Caco-2 (cell line): ENCODE measurements around the gene ALG5. TPM values are rescaled to one million over a fixed set of nuclear protein-coding genes. Genes with fewer than 3 reads are reported as not detected.

Experiments used
- BruUV-seq: library from RNA; stranded (reverse); fragments of 400-500 nt; replicated peaks from 2 replicates; lab custom pipeline; 2021; lab: Mats Ljungman, UMichigan
- CTCF ChIA-PET: fragments of 300-600 bp; sonication (Branson Sonifier 250); formaldehyde crosslinking; loops from one replicate; lab custom pipeline; 2022; ENCODE audit warnings: antibody characterized with exemption; lab: Charles Lee
- POLR2A ChIA-PET: fragments of 300-600 bp; sonication (Branson Sonifier 250); formaldehyde crosslinking; loops from one replicate; lab custom pipeline; 2022; ENCODE audit warnings: antibody characterized with exemption; lab: Charles Lee
- DNase-seq, 2 experiments: peaks; one replicate each; pipeline versions ENCODE4 v3.0.0 to v3.0.0-alpha.2; 2020 to 2022
- H3K27me3 ChIP-seq: replicated peaks from 2 replicates; pipeline ENCODE4 v1.6.0; 2011; ENCODE audit warnings: low read length; ENCODE audit not compliant: control insufficient read depth, insufficient read depth
- H3K36me3 ChIP-seq: 2 replicates; pipeline ENCODE4 v1.5.1; 2011; ENCODE audit warnings: low read length; ENCODE audit not compliant: control insufficient read depth, insufficient read depth
- H3K4me1 ChIP-seq: fragments of 250-450 bp; sonication (Bioruptor Pico); 2 replicates; pipeline ENCODE4 v1.5.1; 2020; ENCODE audit warnings: mild to moderate bottlenecking
- H3K4me3 ChIP-seq: 2 replicates; pipeline ENCODE4 v1.5.1; 2011; ENCODE audit warnings: low read depth, mild to moderate bottlenecking, control low read depth, low read length
- H3K9me3 ChIP-seq: fragments of 250-450 bp; sonication (Bioruptor Pico); 2 replicates; pipeline ENCODE4 v1.5.1; 2020; ENCODE audit warnings: mild to moderate bottlenecking, moderate library complexity
- H3K27ac Mint-ChIP-seq: one replicate; pipeline ENCODE4 v1.8.0; 2022; ENCODE audit warnings: mixed read lengths; ENCODE audit not compliant: unreplicated experiment
- H3K27me3 Mint-ChIP-seq: one replicate; pipeline ENCODE4 v1.8.0; 2022; ENCODE audit warnings: mixed read lengths; ENCODE audit not compliant: insufficient read depth, unreplicated experiment
- H3K36me3 Mint-ChIP-seq: one replicate; pipeline ENCODE4 v1.8.0; 2022; ENCODE audit warnings: mild to moderate bottlenecking, mixed read lengths; ENCODE audit not compliant: insufficient read depth, unreplicated experiment
- H3K4me1 Mint-ChIP-seq: one replicate; pipeline ENCODE4 v1.8.0; 2022; ENCODE audit warnings: low read depth, mixed read lengths; ENCODE audit not compliant: unreplicated experiment
- H3K4me3 Mint-ChIP-seq: one replicate; pipeline ENCODE4 v1.8.0; 2022; ENCODE audit warnings: mild to moderate bottlenecking, moderate library complexity, mixed read lengths; ENCODE audit not compliant: unreplicated experiment
- H3K9me3 Mint-ChIP-seq: one replicate; pipeline ENCODE4 v1.8.0; 2022; ENCODE audit warnings: mixed read lengths; ENCODE audit not compliant: unreplicated experiment
- CTCF ChIP-seq, 2 experiments: fragments of 200-600 bp in 1 of 2; IDR thresholded peaks; 1 replicate in 1 of 2; 2 replicates in 1 of 2; pipeline versions ENCODE4 v1.5.1 to v1.8.0; 2011 to 2022; ENCODE audit warnings: antibody characterized with exemption in 1 of 2, control low read depth in 1 of 2, inconsistent platforms in 1 of 2, low read depth in 1 of 2, low read length in 1 of 2, mild to moderate bottlenecking in 1 of 2, moderate library complexity in 1 of 2; ENCODE audit not compliant: insufficient read depth in 1 of 2, severe bottlenecking in 1 of 2, unreplicated experiment in 1 of 2
- intact Hi-C: fragments of 100-400 bp; cut with micrococcal nuclease; formaldehyde crosslinking; loops from one replicate; pipeline ENCODE4 v1.10.0; 2022; ENCODE audit not compliant: unreplicated experiment
- total RNA-seq: library from RNA; stranded (reverse); gene quantifications from 2 replicates; pipeline ENCODE4 v1.2.3, GENCODE V29; 2022

The ALG5 gene
- total RNA-seq, 1 experiment from 2014 or later, result 62.0 TPM

- ChIA-PET POLR2A (no interaction called here), CTCF (no interaction called here)
- Mint-ChIP-seq H3K4me1 (no peaks in the 10 kb centered on the region), H3K36me3 (peaks cover 51% of the 10 kb centered on the region), H3K27me3 (no peaks in the 10 kb centered on the region), H3K27ac (no peak overlapping the region), H3K4me3 (no peak overlapping the region), H3K9me3 (no peaks in the 10 kb centered on the region)
- BruUV-seq, result no TSS peak
- TF ChIP-seq CTCF (IDR thresholded peaks at IDR 0.05; ENCODE audit: insufficient read depth in 1 of 2, low read depth in 1 of 2, low read length in 1 of 2, severe bottlenecking in 1 of 2, unreplicated experiment in 1 of 2), result no peak
- Histone ChIP-seq H3K27me3 (no peaks in the 10 kb centered on the region), H3K36me3 (peaks cover 5% of the 10 kb centered on the region), H3K9me3 (no peaks in the 10 kb centered on the region), H3K4me1 (no peaks in the 10 kb centered on the region), H3K4me3 (no peak overlapping the region)
- no peak for DNase-seq
- intact Hi-C loops, result no loop called here
Observed at GRCh38 chr13:36965767-36966166, 33.4 kb downstream of the ALG5 start.

GRCh38 chr13:36959456-36960116 is 39.6 kb downstream of the ALG5 start:
- Histone ChIP-seq H3K36me3 (peaks cover 5% of the 10 kb centered on the region), H3K4me1 (no peaks in the 10 kb centered on the region), H3K4me3 (no peak overlapping the region), H3K27me3 (no peaks in the 10 kb centered on the region), H3K9me3 (no peaks in the 10 kb centered on the region)
- Mint-ChIP-seq H3K36me3 (peaks cover 34% of the 10 kb centered on the region), H3K4me3 (no peak overlapping the region), H3K27ac (no peak overlapping the region), H3K27me3 (no peaks in the 10 kb centered on the region), H3K4me1 (no peaks in the 10 kb centered on the region), H3K9me3 (no peaks in the 10 kb centered on the region)
- BruUV-seq, result no TSS peak
- ChIA-PET POLR2A (no interaction called here), CTCF (no interaction called here)
- intact Hi-C loops, result no loop called here
- TF ChIP-seq CTCF (IDR thresholded peaks at IDR 0.05; ENCODE audit: insufficient read depth in 1 of 2, low read depth in 1 of 2, low read length in 1 of 2, severe bottlenecking in 1 of 2, unreplicated experiment in 1 of 2), result no peak
- DNase-seq, result no peak

DNA sequence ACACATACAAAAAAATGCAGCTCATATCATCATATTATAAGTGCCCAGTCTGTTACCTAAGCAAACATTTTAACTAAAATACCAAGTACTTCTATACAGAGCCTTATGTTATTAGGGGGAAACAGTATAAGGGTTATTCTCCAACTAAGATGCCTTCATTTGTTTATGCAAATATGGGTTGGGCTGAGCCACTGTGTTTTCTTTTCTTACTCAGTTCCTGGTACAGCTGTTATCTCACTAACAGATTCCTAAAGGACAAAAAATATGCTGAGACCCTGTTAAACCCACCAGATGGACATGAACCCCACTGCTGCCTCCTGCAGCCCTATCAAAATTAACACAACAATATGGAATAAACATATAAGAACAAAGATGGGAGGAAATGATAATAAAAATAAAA is 44.6 kb downstream of the ALG5 start:
- Histone ChIP-seq H3K4me1 (no peaks in the 10 kb centered on the region), H3K27me3 (no peaks in the 10 kb centered on the region), H3K36me3 (peaks cover 1% of the 10 kb centered on the region), H3K9me3 (no peaks in the 10 kb centered on the region), H3K4me3 (no peak overlapping the region)
- DNase-seq, result no peak
- H3K27me3 Mint-ChIP-seq, result no peaks in the 10 kb centered on the region
- no peak overlapping the region for H3K4me3 Mint-ChIP-seq
- CTCF ChIA-PET, result no interaction called here
- H3K9me3 Mint-ChIP-seq, result no peaks in the 10 kb centered on the region
- H3K4me1 Mint-ChIP-seq, result no peaks in the 10 kb centered on the region
- no peak for TF ChIP-seq CTCF (IDR thresholded peaks at IDR 0.05; ENCODE audit: insufficient read depth in 1 of 2, low read depth in 1 of 2, low read length in 1 of 2, severe bottlenecking in 1 of 2, unreplicated experiment in 1 of 2)
- no peak overlapping the region for H3K27ac Mint-ChIP-seq
- no TSS peak for BruUV-seq
- POLR2A ChIA-PET, result no interaction called here
- intact Hi-C loops, result no loop called here
- H3K36me3 Mint-ChIP-seq, result peaks cover 37% of the 10 kb centered on the region
